GM12801 (cell line): Measurements from ENCODE around the gene PKP2.

Experiments
- TF ChIP-seq, protein P1 (sequence below): IDR thresholded peaks from one replicate; pipeline ENCODE4 v1.5.1; 2011; ENCODE audit warnings: control low read depth; ENCODE audit not compliant: insufficient read length; ENCODE audit errors: extremely low read depth

The PKP2 gene

DNA sequence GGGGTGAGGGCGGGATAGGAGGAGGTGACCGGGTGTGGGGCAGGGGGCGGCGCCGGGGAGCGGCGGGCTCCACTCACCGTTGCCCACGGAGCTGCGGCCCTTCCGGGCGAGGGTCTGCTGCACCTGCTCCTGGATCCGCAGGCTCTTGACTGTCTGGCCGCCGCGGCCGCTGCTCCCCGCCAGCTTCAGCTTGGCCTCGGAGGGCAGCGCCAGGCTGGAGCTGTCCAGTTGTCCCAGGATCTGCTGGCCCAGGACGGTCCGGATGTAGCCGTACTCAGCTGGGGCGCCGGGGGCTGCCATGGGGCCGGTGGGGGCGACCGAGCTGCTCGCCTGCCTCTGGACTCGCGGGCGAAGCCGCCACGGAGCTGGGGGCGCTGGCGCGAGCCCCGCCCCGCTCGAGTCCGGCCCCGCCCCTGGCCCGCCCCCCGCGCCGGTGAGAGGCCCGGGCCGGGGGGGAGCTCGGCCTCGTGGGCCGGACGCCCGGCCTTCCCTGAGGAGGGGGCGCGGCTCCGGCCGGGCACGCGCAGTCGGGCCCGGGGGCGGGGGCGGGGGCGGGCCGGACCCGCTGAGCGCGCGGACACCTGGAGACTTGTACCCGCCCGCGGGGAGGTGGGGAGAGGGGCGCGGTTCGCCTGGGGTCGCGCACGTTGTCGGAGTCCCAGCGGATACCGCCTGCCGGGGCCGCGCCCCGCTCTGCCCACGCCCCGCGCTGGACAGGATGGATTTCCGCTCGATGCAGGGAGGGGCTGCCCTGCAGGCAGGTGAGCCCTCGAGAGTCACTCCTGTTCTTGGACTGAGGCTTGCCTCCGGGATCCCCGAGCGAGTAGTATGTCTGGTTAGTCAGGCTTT is at the start of gene PKP2:
TSS of gene PKP2 (minus strand) at position 346 of the 849 bp plus-strand sequence. CDS start at position 300, 46 bp downstream.
- TF ChIP-seq, protein P1, sequence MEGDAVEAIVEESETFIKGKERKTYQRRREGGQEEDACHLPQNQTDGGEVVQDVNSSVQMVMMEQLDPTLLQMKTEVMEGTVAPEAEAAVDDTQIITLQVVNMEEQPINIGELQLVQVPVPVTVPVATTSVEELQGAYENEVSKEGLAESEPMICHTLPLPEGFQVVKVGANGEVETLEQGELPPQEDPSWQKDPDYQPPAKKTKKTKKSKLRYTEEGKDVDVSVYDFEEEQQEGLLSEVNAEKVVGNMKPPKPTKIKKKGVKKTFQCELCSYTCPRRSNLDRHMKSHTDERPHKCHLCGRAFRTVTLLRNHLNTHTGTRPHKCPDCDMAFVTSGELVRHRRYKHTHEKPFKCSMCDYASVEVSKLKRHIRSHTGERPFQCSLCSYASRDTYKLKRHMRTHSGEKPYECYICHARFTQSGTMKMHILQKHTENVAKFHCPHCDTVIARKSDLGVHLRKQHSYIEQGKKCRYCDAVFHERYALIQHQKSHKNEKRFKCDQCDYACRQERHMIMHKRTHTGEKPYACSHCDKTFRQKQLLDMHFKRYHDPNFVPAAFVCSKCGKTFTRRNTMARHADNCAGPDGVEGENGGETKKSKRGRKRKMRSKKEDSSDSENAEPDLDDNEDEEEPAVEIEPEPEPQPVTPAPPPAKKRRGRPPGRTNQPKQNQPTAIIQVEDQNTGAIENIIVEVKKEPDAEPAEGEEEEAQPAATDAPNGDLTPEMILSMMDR: no peak

DNA sequence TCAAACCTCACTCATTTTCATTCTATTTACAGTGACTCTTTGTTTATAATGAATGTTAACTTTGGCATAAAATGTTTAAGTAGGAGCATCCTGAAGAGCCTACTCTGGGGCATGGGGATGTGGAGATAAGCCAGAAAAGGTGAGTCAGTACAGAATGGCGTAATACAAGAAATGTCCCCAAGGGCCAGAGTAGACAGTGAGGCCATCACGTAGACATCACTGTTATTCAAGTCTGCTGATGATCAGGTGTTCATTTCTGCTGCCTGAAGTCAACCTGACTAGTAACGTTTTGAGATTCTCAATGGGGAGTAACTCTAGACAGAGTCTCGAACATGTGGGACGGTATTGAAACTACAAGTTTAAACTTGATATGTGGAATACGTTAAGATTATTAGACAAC is 47.6 kb upstream of the PKP2 start:
- TF ChIP-seq, protein P1: no peak

DNA sequence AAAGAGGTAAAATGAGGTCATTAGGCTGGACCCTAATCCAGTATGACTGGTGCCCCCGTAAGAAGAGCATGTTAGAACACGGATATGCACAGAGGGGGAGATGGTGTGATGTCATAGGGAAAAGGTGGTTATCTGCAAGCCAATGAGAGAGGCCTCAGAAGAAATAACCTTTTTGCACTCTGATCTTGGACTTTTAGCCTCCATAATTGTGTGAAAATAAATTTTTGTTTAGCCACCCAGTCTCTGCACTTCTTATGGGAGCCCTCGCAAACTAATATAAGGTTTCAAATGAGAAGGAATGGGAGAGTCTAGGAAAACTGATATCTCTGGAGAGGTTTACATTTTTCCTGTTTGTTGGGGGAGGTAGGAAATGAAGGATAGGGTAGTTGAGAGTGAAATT is 43.2 kb upstream of the PKP2 start:
- TF ChIP-seq, protein P1: no peak

DNA sequence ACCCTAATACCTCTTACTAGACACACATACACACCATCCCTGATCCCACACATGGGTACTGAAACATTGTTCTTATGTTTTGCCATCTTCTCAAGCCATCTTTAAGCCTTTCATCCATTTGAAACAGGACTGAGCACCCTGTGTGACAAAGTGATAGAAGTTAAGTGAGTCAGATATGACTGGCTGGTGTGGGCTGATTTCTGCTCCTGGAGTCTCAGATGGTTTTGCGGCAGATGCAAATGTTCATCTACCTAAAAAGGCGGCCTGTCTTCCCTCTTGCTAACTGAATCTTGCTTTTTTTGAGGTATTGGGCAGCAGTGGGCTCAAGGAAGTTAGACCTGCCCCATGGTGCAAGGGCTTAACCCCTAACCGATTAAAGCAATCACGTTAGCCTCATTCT is 30.4 kb upstream of the PKP2 start:
- TF ChIP-seq, protein P1: no peak

DNA sequence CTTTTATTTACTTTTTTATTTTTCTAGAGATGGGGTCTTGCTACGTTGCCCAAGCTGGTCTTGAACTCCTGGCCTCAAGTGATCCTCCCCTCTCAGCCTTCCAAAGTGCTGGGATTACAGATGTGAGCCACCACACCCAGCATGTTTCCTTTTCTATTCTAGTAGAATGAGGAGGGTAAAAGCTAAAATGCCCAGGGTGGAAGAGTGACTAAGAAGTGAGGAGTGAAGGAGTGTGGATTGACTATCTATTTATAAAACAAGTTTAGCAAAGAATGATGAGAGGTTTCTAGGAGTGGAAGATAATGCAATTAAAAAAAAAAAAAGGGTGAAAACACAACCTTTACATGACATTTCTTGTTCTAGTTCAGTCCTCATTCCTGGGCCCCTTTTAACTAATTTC is 29.8 kb upstream of the PKP2 start:
- TF ChIP-seq, protein P1: no peak

DNA sequence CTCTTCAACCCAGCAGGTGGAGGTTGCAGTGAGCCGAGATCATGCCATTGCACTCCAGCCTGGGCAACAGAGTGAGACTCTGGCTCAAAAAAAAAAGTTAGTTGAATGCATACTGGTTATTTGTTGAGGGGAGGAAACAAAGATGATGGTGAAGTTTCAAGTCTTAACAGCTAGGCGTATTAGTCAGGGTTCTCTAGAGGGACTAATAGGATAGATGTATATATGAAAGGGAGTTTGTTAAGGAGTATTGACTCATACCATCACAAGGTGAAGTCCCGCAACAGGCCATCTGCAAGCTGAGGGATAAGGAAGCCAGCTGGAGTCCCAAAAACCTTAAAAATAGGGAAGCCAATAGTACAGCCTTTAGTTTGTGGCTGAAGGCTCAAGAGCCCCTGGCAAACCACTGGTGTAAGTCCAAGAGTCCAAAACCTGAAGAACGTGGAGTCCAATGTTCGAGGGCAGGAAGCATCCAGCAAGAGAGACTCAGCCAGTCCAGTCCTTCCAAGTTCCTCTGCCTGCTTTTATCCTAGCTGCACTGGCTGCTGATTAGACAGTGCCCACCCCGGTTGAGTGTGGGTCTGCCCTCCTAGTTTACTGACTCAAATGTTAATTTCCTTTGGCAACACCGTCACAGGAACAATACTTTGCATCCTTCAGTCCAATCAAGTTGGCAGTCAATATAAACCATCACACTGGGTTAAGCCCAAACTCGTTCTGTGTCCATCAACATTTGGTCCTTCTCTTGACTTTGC is 26.1 kb upstream of the PKP2 start:
- TF ChIP-seq, protein P1: no peak

DNA sequence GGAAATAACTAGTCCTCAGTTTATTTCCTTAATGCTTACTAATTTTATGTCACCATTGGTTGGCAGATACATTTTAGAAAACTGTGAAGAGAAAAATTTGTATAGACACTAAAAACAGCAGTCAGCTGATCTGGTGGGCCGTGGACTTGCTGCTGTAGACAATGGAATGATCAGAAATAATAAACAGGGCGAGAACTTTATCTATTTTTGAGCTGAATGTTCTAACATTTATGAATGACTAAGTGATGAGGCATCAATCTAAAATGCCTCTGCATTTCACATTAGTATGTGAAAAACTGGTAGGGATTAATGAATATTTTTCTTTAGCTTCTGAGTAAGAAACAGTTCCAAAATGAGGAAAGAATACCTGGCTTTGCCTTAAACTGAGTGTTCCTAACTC is 24.8 kb upstream of the PKP2 start:
- TF ChIP-seq, protein P1: no peak
